ENCODE measurements around the gene MTUS2. TPM values are rescaled to one million over a fixed set of nuclear protein-coding genes. Genes with fewer than 3 reads are reported as not detected.

Gene MTUS2
- total RNA-seq, 1 experiment from 2014 or later: not detected

- no peak for DNase-seq (ENCODE audit: low read depth, low spot score)
- in situ Hi-C loops (cut with HindIII; ENCODE audit: low pct_unique_long_range_greater_than_20kb, low sequenced_read_pairs): no loop called here
Measured at GRCh38 chr13:28849441-28849840, 29.3 kb downstream of the MTUS2 start.

GRCh38 chr13:28850226-28850625 lies 30.1 kb downstream of the MTUS2 start:
- no peak for DNase-seq (ENCODE audit: low read depth, low spot score)
- in situ Hi-C loops (cut with HindIII; ENCODE audit: low pct_unique_long_range_greater_than_20kb, low sequenced_read_pairs): no loop called here

GRCh38 chr13:28851422-28851821 lies 31.3 kb downstream of the MTUS2 start:
- in situ Hi-C loops (cut with HindIII; ENCODE audit: low pct_unique_long_range_greater_than_20kb, low sequenced_read_pairs): no loop called here
- DNase-seq (ENCODE audit: low read depth, low spot score): no peak

- in situ Hi-C loops (cut with HindIII; ENCODE audit: low pct_unique_long_range_greater_than_20kb, low sequenced_read_pairs): no loop called here
- no peak for DNase-seq (ENCODE audit: low read depth, low spot score)
Measured at GRCh38 chr13:28854657-28855056, 34.5 kb downstream of the MTUS2 start.

- no peak for DNase-seq (ENCODE audit: low read depth, low spot score)
- in situ Hi-C loops (cut with HindIII; ENCODE audit: low pct_unique_long_range_greater_than_20kb, low sequenced_read_pairs): no loop called here
Measured at GRCh38 chr13:28856287-28856686, 36.1 kb downstream of the MTUS2 start.

GRCh38 chr13:28859069-28859468 lies 38.9 kb downstream of the MTUS2 start:
- DNase-seq (ENCODE audit: low read depth, low spot score): no peak

GRCh38 chr13:28859717-28860116 lies 39.6 kb downstream of the MTUS2 start:
- no peak for DNase-seq (ENCODE audit: low read depth, low spot score)
- in situ Hi-C loops (cut with HindIII; ENCODE audit: low pct_unique_long_range_greater_than_20kb, low sequenced_read_pairs): no loop called here

More at GRCh38 chr13:28859069-28859468, 38.9 kb downstream of the MTUS2 start:
- in situ Hi-C loops (cut with HindIII; ENCODE audit: low pct_unique_long_range_greater_than_20kb, low sequenced_read_pairs): no loop called here

- in situ Hi-C loops (cut with HindIII; ENCODE audit: low pct_unique_long_range_greater_than_20kb, low sequenced_read_pairs): no loop called here
Measured at GRCh38 chr13:28864544-28864943, 44.4 kb downstream of the MTUS2 start.

GRCh38 chr13:28865149-28865744 lies 45.1 kb downstream of the MTUS2 start:
- DNase-seq (ENCODE audit: low read depth, low spot score): no peak
- in situ Hi-C loops (cut with HindIII; ENCODE audit: low pct_unique_long_range_greater_than_20kb, low sequenced_read_pairs): no loop called here

More at GRCh38 chr13:28864544-28864943, 44.4 kb downstream of the MTUS2 start:
- no peak for DNase-seq (ENCODE audit: low read depth, low spot score)

- in situ Hi-C loops (cut with HindIII; ENCODE audit: low pct_unique_long_range_greater_than_20kb, low sequenced_read_pairs): no loop called here
- DNase-seq (ENCODE audit: low read depth, low spot score): no peak
Measured at GRCh38 chr13:28865951-28866350, 45.8 kb downstream of the MTUS2 start.

GRCh38 chr13:28866932-28867331 lies 46.8 kb downstream of the MTUS2 start:
- DNase-seq (ENCODE audit: low read depth, low spot score): no peak
- in situ Hi-C loops (cut with HindIII; ENCODE audit: low pct_unique_long_range_greater_than_20kb, low sequenced_read_pairs): no loop called here

- no peak for DNase-seq (ENCODE audit: low read depth, low spot score)
- in situ Hi-C loops (cut with HindIII; ENCODE audit: low pct_unique_long_range_greater_than_20kb, low sequenced_read_pairs): no loop called here
Measured at GRCh38 chr13:28867564-28867963, 47.4 kb downstream of the MTUS2 start.

- no peak for DNase-seq (ENCODE audit: low read depth, low spot score)
- in situ Hi-C loops (cut with HindIII; ENCODE audit: low pct_unique_long_range_greater_than_20kb, low sequenced_read_pairs): no loop called here
Measured at GRCh38 chr13:28872427-28873176, 52.5 kb downstream of the MTUS2 start.

- DNase-seq (ENCODE audit: low read depth, low spot score): no peak
- in situ Hi-C loops (cut with HindIII; ENCODE audit: low pct_unique_long_range_greater_than_20kb, low sequenced_read_pairs): no loop called here
Measured at GRCh38 chr13:28875846-28876615, 55.9 kb downstream of the MTUS2 start.

GRCh38 chr13:28877408-28877807 lies 57.3 kb downstream of the MTUS2 start:
- no peak for DNase-seq (ENCODE audit: low read depth, low spot score)
- in situ Hi-C loops (cut with HindIII; ENCODE audit: low pct_unique_long_range_greater_than_20kb, low sequenced_read_pairs): no loop called here

- in situ Hi-C loops (cut with HindIII; ENCODE audit: low pct_unique_long_range_greater_than_20kb, low sequenced_read_pairs): no loop called here
Measured at GRCh38 chr13:28885181-28885580, 65.0 kb downstream of the MTUS2 start.

GRCh38 chr13:28889086-28889732 lies 69.1 kb downstream of the MTUS2 start:
- DNase-seq (ENCODE audit: low read depth, low spot score): no peak
- in situ Hi-C loops (cut with HindIII; ENCODE audit: low pct_unique_long_range_greater_than_20kb, low sequenced_read_pairs): no loop called here

More at GRCh38 chr13:28885181-28885580, 65.0 kb downstream of the MTUS2 start:
- no peak for DNase-seq (ENCODE audit: low read depth, low spot score)

- DNase-seq (ENCODE audit: low read depth, low spot score): no peak
- in situ Hi-C loops (cut with HindIII; ENCODE audit: low pct_unique_long_range_greater_than_20kb, low sequenced_read_pairs): no loop called here
Measured at GRCh38 chr13:28890712-28891111, 70.6 kb downstream of the MTUS2 start.
